Measurements from ENCODE around the gene HSDL1. TPM values are rescaled to one million over a fixed set of nuclear protein-coding genes. Genes with fewer than 3 reads are reported as not detected.

Gene HSDL1
- total RNA-seq, 4 donors from 2014 or later, result 20.2 to 26.8 (median 22.6) TPM

DNA sequence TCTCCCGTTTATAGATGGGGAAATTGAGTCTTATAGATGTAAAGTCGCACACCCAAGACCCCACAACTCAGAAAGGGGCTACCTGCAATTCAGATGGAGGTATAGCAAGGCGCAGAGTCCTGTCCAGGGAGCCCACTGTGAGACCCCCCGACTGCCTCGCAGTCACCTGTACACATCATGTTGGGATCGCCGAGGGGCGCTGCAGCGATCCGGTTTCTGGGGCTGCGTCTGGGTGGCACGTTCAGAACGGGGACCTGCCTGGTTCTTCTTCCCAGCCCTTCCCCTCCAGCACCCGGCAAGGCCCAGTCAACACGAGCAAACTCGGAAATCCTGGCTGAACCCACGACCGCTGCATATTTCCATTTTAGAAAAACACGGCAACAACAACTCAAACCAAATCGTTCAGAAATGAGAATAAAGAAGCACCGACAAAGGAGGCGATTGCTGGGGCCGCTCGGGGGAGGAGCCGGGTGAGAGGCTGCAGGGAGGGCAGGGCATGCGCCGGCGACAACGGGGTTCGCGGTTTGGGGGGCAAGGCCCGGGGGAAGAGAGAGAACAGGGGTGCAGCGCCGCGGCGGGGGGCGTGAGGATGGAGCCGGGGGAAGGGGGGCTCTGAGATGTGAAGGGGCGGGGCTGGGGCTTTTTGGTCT lies 643 bp downstream of the HSDL1 start:
- Histone ChIP-seq H3K4me3 (peak overlapping the region; percentile 66 to 92 (median 80)), H3K27me3 (no peaks in the 10 kb centered on the region), H3K27ac (peak overlapping the region; percentile 77 to 89 (median 85)), H3K4me1 (peaks cover 12 to 27% of the 10 kb centered on the region in 2 donors), H3K9me3 (no peaks in the 10 kb centered on the region), H3K36me3 (no peaks in the 10 kb centered on the region)
- in situ Hi-C loops (cut with MboI; ENCODE audit: low sequenced_read_pairs in 4 of 4) (no loop called here), intact Hi-C loops (cut with DNase I; ENCODE audit: low total_unique reads) (loop anchor here (5.0 kb wide), 1 partner anchor 37 kb away; no protein-coding TSS in a partner anchor)
- peak in 1 of 2 donors; percentile 3 for ATAC-seq
- no peak for TF ChIP-seq POLR2A (IDR thresholded peaks at IDR 0.05)
- TF ChIP-seq, protein P1, sequence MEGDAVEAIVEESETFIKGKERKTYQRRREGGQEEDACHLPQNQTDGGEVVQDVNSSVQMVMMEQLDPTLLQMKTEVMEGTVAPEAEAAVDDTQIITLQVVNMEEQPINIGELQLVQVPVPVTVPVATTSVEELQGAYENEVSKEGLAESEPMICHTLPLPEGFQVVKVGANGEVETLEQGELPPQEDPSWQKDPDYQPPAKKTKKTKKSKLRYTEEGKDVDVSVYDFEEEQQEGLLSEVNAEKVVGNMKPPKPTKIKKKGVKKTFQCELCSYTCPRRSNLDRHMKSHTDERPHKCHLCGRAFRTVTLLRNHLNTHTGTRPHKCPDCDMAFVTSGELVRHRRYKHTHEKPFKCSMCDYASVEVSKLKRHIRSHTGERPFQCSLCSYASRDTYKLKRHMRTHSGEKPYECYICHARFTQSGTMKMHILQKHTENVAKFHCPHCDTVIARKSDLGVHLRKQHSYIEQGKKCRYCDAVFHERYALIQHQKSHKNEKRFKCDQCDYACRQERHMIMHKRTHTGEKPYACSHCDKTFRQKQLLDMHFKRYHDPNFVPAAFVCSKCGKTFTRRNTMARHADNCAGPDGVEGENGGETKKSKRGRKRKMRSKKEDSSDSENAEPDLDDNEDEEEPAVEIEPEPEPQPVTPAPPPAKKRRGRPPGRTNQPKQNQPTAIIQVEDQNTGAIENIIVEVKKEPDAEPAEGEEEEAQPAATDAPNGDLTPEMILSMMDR (IDR thresholded peaks at IDR 0.05 in 4 of 5, conservative IDR thresholded peaks at IDR 0.05 in 1 of 5), result peak in 1 of 5 experiments; percentile 11
- no peak for DNase-seq

- intact Hi-C loops (cut with DNase I; ENCODE audit: low total_unique reads) (loop anchor here (5.0 kb wide), 1 partner anchor 36 kb away; no protein-coding TSS in a partner anchor), in situ Hi-C loops (cut with MboI; ENCODE audit: low sequenced_read_pairs in 4 of 4) (no loop called here)
- Histone ChIP-seq H3K27me3 (no peaks in the 10 kb centered on the region), H3K9me3 (no peaks in the 10 kb centered on the region), H3K4me3 (peak overlapping the region; percentile 66 to 92 (median 80)), H3K27ac (peak overlapping the region in 3 of 4 donors; percentile 82 to 89 (median 88)), H3K36me3 (no peaks in the 10 kb centered on the region), H3K4me1 (peaks cover 16 to 29% of the 10 kb centered on the region in 2 donors)
- TF ChIP-seq POLR2A (IDR thresholded peaks at IDR 0.05), result no peak
- TF ChIP-seq, protein P1 (IDR thresholded peaks at IDR 0.05 in 4 of 5, conservative IDR thresholded peaks at IDR 0.05 in 1 of 5), result no peak
- DNase-seq (no peak), ATAC-seq (no peak)
Observed at GRCh38 chr16:84143784-84144199, 1.2 kb downstream of the HSDL1 start.

GRCh38 chr16:84143081-84143480 lies 1.9 kb downstream of the HSDL1 start:
- H3K27me3 ChIP-seq, result no peaks in the 10 kb centered on the region
- in situ Hi-C loops (cut with MboI; ENCODE audit: low sequenced_read_pairs in 4 of 4) (no loop called here), intact Hi-C loops (cut with DNase I; ENCODE audit: low total_unique reads) (loop anchor here (5.0 kb wide), 1 partner anchor 36 kb away; no protein-coding TSS in a partner anchor)
- H3K36me3 ChIP-seq, result no peaks in the 10 kb centered on the region
- peaks cover 16 to 34% of the 10 kb centered on the region in 2 donors for H3K4me1 ChIP-seq
- ATAC-seq (no peak), DNase-seq (no peak)
- no peak overlapping the region for H3K4me3 ChIP-seq
- H3K9me3 ChIP-seq, result no peaks in the 10 kb centered on the region
- TF ChIP-seq, protein P1 (IDR thresholded peaks at IDR 0.05 in 4 of 5, conservative IDR thresholded peaks at IDR 0.05 in 1 of 5), result no peak
- no peak for TF ChIP-seq POLR2A (IDR thresholded peaks at IDR 0.05)
- no peak overlapping the region for H3K27ac ChIP-seq

- Histone ChIP-seq H3K27ac (peak overlapping the region in 1 of 4 donors; percentile 10), H3K9me3 (no peaks in the 10 kb centered on the region), H3K36me3 (no peaks in the 10 kb centered on the region), H3K4me3 (no peak overlapping the region), H3K27me3 (no peaks in the 10 kb centered on the region), H3K4me1 (peaks cover 16 to 39% of the 10 kb centered on the region in 2 donors)
- in situ Hi-C loops (cut with MboI; ENCODE audit: low sequenced_read_pairs in 4 of 4), result no loop called here
- TF ChIP-seq POLR2A (IDR thresholded peaks at IDR 0.05), result no peak
- intact Hi-C loops (cut with DNase I; ENCODE audit: low total_unique reads), result loop anchor here (5.0 kb wide), 1 partner anchor 34 kb away; no protein-coding TSS in a partner anchor
- ATAC-seq (no peak), DNase-seq (peak in 1 of 2 donors; percentile 23)
Observed at GRCh38 chr16:84141143-84141670, 3.8 kb downstream of the HSDL1 start.

GRCh38 chr16:84139628-84140258 lies 5.2 kb downstream of the HSDL1 start:
- intact Hi-C loops (cut with DNase I; ENCODE audit: low total_unique reads) (loop anchor here (5.0 kb wide), 3 partner anchors 32 to 242 kb away; partner anchors contain the start of gene MLYCD), in situ Hi-C loops (cut with MboI; ENCODE audit: low sequenced_read_pairs in 4 of 4) (no loop called here)
- Histone ChIP-seq H3K36me3 (no peaks in the 10 kb centered on the region), H3K4me1 (peaks cover 12 to 33% of the 10 kb centered on the region in 2 donors), H3K27me3 (no peaks in the 10 kb centered on the region), H3K9me3 (no peaks in the 10 kb centered on the region), H3K27ac (peak overlapping the region; percentile 86 to 92 (median 87)), H3K4me3 (peak overlapping the region; percentile 23 to 45 (median 42))
- DNase-seq (no peak), ATAC-seq (peak in 1 of 2 donors; percentile 32)
- TF ChIP-seq, protein P1 (IDR thresholded peaks at IDR 0.05 in 4 of 5, conservative IDR thresholded peaks at IDR 0.05 in 1 of 5), result no peak
- TF ChIP-seq POLR2A (IDR thresholded peaks at IDR 0.05), result no peak
